ENCODE measurements around the gene RAB15.

Gene RAB15

DNA sequence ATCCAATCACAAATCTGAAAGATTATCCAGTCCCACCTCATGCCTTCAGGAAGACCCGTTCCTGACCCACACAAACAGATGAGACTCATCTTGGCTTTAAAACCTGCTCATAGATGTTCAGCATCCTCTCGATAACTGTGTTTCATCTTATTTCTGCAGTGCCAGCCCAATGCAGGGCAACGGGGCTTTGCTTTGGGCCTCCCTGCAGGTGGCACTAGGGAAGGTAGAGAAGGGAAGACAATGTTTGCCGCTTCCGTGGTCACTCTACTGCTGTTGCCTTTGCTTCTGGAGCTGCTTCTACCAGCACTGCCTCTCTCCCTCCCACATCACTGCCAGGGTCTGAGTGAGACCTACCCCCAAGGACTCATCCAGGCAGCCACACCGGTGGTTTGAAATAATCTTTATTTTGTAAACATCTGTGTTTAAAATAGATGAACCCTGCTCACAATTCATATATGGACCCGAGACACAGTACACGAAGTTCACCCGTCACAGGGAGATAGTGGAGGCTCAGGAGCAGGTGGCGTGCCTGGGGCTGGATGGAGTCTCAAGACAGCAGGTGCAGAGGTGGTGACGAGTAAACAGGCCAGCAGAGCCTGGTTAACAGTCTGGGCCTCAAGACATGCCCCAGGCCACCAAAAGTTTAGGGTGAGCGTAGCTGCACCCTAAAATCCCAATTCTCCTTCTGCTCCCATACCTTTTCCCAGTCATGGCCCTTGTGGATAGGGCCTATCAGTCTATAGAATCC lies 26.5 kb downstream of the RAB15 start:
- Histone ChIP-seq H3K4me1 (ENCODE audit: control insufficient read depth, insufficient read depth, low read length) (peaks cover 22% of the 10 kb centered on the region), H3K9me3 (ENCODE audit: control insufficient read depth, insufficient read depth, low read length) (no peaks in the 10 kb centered on the region), H3K4me3 (ENCODE audit: low read depth, low read length) (no peak overlapping the region), H3K9ac (ENCODE audit: low read depth, low read length) (no peak overlapping the region), H3K27ac (ENCODE audit: low read depth, low read length) (no peak overlapping the region), H3K27me3 (ENCODE audit: control insufficient read depth, insufficient read depth, low read length) (no peaks in the 10 kb centered on the region), H3K36me3 (ENCODE audit: control insufficient read depth, insufficient read depth, low read length) (peaks cover 37% of the 10 kb centered on the region)

DNA sequence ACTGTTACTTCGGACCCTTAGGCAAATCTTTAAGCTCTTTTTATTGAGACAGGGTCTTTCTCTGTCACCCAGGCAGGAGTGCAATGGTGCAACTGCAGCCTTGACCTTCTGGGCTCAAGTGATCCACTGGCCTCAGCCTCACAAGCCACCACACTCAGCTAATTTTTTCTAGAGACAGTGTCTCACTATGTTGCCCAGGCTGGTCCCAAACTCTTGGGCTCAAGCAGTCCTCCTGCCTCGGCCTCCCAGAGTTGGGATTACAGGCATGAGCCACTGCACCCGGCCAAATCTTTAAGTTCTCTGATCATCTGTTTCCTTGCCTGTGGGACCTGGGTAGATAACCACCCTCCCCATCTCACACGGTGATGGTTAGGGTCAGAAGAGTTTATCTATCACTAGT lies 27.3 kb downstream of the RAB15 start:
- H3K9me3 ChIP-seq (ENCODE audit: control insufficient read depth, insufficient read depth, low read length): no peaks in the 10 kb centered on the region
- no peak overlapping the region for H3K27ac ChIP-seq (ENCODE audit: low read depth, low read length)
- H3K9ac ChIP-seq (ENCODE audit: low read depth, low read length): no peak overlapping the region
- H3K27me3 ChIP-seq (ENCODE audit: control insufficient read depth, insufficient read depth, low read length): no peaks in the 10 kb centered on the region
- H3K4me3 ChIP-seq (ENCODE audit: low read depth, low read length): no peak overlapping the region
- H3K4me1 ChIP-seq (ENCODE audit: control insufficient read depth, insufficient read depth, low read length): peaks cover 22% of the 10 kb centered on the region
- peaks cover 33% of the 10 kb centered on the region for H3K36me3 ChIP-seq (ENCODE audit: control insufficient read depth, insufficient read depth, low read length)

DNA sequence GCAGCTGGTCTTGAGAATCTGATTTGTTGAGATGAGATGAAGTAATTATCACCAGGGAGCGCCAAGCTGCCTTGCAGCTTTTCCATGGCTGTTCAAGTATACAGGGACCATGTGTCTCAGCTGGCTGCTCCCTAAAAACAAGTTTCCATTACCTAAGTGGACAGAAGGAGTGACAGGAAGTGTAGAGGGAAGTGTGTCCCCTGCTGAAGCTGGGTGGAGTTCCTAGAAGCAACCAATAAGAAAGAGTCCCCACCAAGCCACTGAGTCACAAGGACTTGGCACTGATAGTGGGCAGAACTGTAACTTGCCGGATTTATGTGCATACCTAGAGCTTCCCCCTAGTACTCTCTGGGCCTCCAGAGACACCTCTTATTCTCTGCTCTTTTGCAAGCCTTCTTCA lies 28.1 kb downstream of the RAB15 start:
- H3K27ac ChIP-seq (ENCODE audit: low read depth, low read length): no peak overlapping the region

DNA sequence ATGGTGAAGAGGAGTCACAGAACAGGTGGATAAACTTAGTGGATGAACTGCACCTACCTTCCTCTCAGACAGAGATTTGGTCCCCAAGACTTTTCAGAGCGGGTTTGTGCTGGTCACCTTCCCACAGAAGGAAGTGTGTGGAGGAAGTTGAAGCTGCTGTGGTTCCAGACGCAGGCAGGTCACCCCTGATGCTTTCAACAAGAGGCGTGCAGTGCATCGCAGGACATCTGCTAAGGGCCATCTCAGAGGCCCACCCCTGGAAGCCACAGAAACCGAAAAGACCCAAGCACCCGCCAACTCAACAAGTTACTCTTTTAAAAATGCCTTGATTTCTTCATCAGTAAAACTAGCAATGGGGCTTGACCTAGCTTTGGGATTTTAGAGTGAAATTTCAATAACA lies 28.6 kb downstream of the RAB15 start:
- no peak overlapping the region for H3K9ac ChIP-seq (ENCODE audit: low read depth, low read length)
- H3K27ac ChIP-seq (ENCODE audit: low read depth, low read length): no peak overlapping the region
- H3K36me3 ChIP-seq (ENCODE audit: control insufficient read depth, insufficient read depth, low read length): peaks cover 23% of the 10 kb centered on the region

More for the DNA sequence above, 28.1 kb downstream of the RAB15 start:
- Histone ChIP-seq H3K9ac (ENCODE audit: low read depth, low read length) (no peak overlapping the region), H3K27me3 (ENCODE audit: control insufficient read depth, insufficient read depth, low read length) (no peaks in the 10 kb centered on the region), H3K9me3 (ENCODE audit: control insufficient read depth, insufficient read depth, low read length) (no peaks in the 10 kb centered on the region), H3K4me3 (ENCODE audit: low read depth, low read length) (no peak overlapping the region), H3K36me3 (ENCODE audit: control insufficient read depth, insufficient read depth, low read length) (peaks cover 28% of the 10 kb centered on the region), H3K4me1 (ENCODE audit: control insufficient read depth, insufficient read depth, low read length) (peaks cover 22% of the 10 kb centered on the region)

DNA sequence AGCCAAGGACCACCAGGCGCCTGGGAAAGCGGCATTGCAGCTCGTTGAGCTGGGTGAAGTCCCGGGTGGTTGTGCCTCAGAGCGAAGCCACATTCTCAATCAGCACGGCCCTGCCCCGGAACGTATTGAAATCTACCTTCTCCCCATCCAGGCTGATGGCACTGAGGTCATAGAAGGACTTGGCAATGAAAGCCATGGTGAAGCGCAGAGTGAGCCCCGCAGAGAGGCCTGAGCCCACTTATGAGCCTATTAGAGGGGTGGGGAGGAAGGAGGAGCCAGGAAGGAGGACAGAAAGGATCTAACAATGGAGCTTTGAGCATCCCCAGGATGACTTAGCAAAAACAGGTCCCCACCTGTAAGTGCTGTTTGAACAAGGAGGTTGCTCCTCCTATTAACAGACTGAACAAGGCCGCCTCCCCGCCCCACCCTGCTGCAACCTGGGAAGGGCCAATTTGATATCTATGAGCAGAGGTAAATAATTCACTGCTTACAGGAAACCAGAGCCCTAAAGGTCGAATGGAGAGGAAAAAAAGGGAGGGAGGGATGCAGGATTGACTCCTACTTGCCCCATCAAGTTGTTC lies 29.5 kb downstream of the RAB15 start, which contains the start of gene GPX2:
Gene GPX2 (minus strand): TSS at position 215 of the 581 bp plus-strand sequence. CDS start 19 bp downstream, at position 196.
- peaks cover 15% of the 10 kb centered on the region; the same call in 1 of the 2 replicates for H3K36me3 ChIP-seq (ENCODE audit: control insufficient read depth, insufficient read depth, low read length)

More for the DNA sequence above, 28.6 kb downstream of the RAB15 start:
- no peaks in the 10 kb centered on the region for H3K9me3 ChIP-seq (ENCODE audit: control insufficient read depth, insufficient read depth, low read length)
- H3K4me1 ChIP-seq (ENCODE audit: control insufficient read depth, insufficient read depth, low read length): peaks cover 22% of the 10 kb centered on the region
- H3K27me3 ChIP-seq (ENCODE audit: control insufficient read depth, insufficient read depth, low read length): no peaks in the 10 kb centered on the region
- H3K4me3 ChIP-seq (ENCODE audit: low read depth, low read length): no peak overlapping the region

DNA sequence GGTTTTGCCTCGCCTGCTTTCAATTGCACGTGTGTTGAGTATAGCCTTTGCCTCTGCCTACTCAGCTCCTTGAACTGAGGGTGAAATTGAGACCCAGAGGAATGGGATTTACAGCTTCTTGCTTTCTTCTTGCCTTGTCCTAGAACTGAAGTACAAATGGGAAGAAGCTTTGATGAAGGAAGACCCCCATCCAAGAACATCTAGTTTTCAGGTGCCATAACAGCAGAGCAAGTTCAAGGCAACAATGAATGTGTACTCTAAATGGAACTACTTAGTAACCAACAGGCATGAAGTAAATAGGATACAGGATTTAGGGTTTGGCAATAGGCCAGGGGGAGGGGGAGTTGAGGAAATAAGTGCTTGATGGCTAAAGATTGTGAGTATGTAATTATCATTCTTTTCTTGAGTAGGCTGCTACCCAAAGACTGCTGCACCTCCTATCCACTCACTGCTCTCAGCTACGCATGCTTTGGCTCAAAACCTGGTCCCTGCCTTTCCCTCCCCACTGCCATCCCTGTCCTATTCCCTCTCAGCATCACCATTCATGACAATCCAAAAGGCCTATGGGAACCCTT lies 31.7 kb downstream of the RAB15 start:
- H3K27me3 ChIP-seq (ENCODE audit: control insufficient read depth, insufficient read depth, low read length): no peaks in the 10 kb centered on the region
- no peak overlapping the region for H3K9ac ChIP-seq (ENCODE audit: low read depth, low read length)
- no peaks in the 10 kb centered on the region for H3K9me3 ChIP-seq (ENCODE audit: control insufficient read depth, insufficient read depth, low read length)
- H3K4me3 ChIP-seq (ENCODE audit: low read depth, low read length): no peak overlapping the region
- 0 out of 2 replicates have a peak, but pooled peaks cover 3% of the 10 kb centered on the region for H3K36me3 ChIP-seq (ENCODE audit: control insufficient read depth, insufficient read depth, low read length)
- no peak overlapping the region for H3K27ac ChIP-seq (ENCODE audit: low read depth, low read length)
- peaks cover 22% of the 10 kb centered on the region for H3K4me1 ChIP-seq (ENCODE audit: control insufficient read depth, insufficient read depth, low read length)

More for the DNA sequence above, 29.5 kb downstream of the RAB15 start, which contains the start of gene GPX2:
- Histone ChIP-seq H3K27ac (ENCODE audit: low read depth, low read length) (peak within 1 kb of the TSS; percentile 33), H3K4me1 (ENCODE audit: control insufficient read depth, insufficient read depth, low read length) (peaks cover 22% of the 10 kb centered on the region), H3K27me3 (ENCODE audit: control insufficient read depth, insufficient read depth, low read length) (no peaks in the 10 kb centered on the region), H3K9me3 (ENCODE audit: control insufficient read depth, insufficient read depth, low read length) (no peaks in the 10 kb centered on the region), H3K9ac (ENCODE audit: low read depth, low read length) (no peak within 1 kb of the TSS), H3K4me3 (ENCODE audit: low read depth, low read length) (no peak within 1 kb of the TSS)

DNA sequence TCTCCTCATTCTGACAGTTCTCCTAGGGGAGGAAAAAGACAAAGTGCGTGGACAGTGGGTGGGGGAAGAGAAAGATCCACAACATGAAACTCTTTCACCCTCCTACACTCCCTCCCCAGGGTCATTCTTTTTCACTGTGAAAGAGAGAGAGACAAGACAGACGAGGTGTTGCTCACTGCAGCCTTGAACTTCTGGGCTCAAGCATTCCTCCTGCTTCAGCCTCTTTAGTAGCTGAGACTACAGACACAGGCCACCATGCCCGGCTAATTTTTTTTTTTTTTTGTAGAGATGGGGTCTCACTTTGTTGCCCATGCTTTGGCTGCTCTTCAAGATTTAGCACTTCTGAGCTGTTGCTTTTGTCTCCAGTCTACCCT lies 32.3 kb downstream of the RAB15 start:
- Histone ChIP-seq H3K4me3 (ENCODE audit: low read depth, low read length) (no peak overlapping the region), H3K9ac (ENCODE audit: low read depth, low read length) (no peak overlapping the region), H3K27me3 (ENCODE audit: control insufficient read depth, insufficient read depth, low read length) (no peaks in the 10 kb centered on the region), H3K4me1 (ENCODE audit: control insufficient read depth, insufficient read depth, low read length) (peaks cover 22% of the 10 kb centered on the region), H3K36me3 (ENCODE audit: control insufficient read depth, insufficient read depth, low read length) (0 out of 2 replicates have a peak, but pooled peaks cover 3% of the 10 kb centered on the region), H3K27ac (ENCODE audit: low read depth, low read length) (no peak overlapping the region), H3K9me3 (ENCODE audit: control insufficient read depth, insufficient read depth, low read length) (no peaks in the 10 kb centered on the region)

DNA sequence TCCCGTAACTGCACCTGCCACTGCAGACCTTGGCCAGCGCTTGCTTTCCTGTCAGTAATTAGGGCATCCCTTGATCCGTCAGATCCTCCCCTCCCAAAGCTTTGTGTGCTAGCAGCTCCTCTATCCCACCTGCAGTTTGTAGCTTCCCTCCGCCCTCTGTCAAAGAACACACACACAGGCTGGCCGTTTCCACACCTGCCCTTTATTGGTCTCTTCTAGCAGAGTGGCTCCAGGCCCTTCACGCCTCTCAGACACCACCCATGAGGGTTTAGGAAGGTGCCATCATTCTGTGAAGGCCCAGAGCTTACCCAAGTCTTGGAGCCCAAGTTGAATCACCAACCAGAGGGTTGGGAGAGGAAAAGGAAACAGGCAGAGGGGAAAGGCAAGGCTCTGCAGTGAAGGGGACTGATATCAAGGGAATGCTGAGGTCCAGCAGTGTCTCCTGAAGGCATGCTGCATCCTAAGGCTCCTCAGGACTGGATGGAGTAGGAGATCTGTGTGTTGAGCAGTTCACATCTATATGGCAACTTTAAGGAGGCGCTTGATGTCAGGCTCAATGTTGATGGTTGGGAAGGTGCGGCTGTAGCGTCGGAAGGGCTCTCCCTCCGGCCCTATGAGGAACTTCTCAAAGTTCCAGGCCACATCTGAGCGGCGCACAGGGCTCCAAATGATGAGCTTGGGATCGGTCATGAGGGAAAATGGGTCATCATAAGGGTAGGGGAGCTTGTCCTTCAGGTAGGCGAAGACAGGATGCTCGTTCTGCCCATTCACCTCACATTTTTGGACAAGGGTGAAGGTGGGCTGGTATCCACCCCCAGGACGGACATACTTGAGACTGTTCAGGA lies 32.9 kb downstream of the RAB15 start:
- H3K27ac ChIP-seq (ENCODE audit: low read depth, low read length): no peak overlapping the region
- peaks cover 7% of the 10 kb centered on the region for H3K36me3 ChIP-seq (ENCODE audit: control insufficient read depth, insufficient read depth, low read length)
- H3K9ac ChIP-seq (ENCODE audit: low read depth, low read length): no peak overlapping the region
- peaks cover 20% of the 10 kb centered on the region for H3K4me1 ChIP-seq (ENCODE audit: control insufficient read depth, insufficient read depth, low read length)
- no peaks in the 10 kb centered on the region for H3K27me3 ChIP-seq (ENCODE audit: control insufficient read depth, insufficient read depth, low read length)
- H3K9me3 ChIP-seq (ENCODE audit: control insufficient read depth, insufficient read depth, low read length): no peaks in the 10 kb centered on the region
- H3K4me3 ChIP-seq (ENCODE audit: low read depth, low read length): no peak overlapping the region

DNA sequence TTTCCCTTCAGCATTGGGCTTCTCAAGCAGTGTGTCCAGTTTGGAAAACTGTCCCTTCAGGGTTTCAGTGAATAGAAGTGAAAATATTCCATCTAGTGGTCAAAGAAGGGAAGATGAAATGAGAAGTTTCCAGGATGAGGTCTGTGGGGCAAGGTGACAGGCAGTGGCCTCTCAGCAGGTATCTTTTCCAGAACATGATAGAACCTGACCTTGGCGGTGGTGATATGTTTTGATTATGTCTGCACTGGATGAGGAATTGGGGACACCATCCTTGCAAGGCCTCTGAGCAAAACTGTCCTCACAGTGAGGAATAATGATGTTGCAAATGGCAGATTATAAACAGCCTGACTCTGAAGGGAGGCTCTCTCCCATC lies 34.3 kb downstream of the RAB15 start:
- Histone ChIP-seq H3K36me3 (ENCODE audit: control insufficient read depth, insufficient read depth, low read length) (peaks cover 20% of the 10 kb centered on the region), H3K4me3 (ENCODE audit: low read depth, low read length) (no peak overlapping the region), H3K9me3 (ENCODE audit: control insufficient read depth, insufficient read depth, low read length) (no peaks in the 10 kb centered on the region), H3K4me1 (ENCODE audit: control insufficient read depth, insufficient read depth, low read length) (peaks cover 6% of the 10 kb centered on the region; the same call in 1 of the 2 replicates), H3K27me3 (ENCODE audit: control insufficient read depth, insufficient read depth, low read length) (no peaks in the 10 kb centered on the region), H3K27ac (ENCODE audit: low read depth, low read length) (no peak overlapping the region), H3K9ac (ENCODE audit: low read depth, low read length) (no peak overlapping the region)

DNA sequence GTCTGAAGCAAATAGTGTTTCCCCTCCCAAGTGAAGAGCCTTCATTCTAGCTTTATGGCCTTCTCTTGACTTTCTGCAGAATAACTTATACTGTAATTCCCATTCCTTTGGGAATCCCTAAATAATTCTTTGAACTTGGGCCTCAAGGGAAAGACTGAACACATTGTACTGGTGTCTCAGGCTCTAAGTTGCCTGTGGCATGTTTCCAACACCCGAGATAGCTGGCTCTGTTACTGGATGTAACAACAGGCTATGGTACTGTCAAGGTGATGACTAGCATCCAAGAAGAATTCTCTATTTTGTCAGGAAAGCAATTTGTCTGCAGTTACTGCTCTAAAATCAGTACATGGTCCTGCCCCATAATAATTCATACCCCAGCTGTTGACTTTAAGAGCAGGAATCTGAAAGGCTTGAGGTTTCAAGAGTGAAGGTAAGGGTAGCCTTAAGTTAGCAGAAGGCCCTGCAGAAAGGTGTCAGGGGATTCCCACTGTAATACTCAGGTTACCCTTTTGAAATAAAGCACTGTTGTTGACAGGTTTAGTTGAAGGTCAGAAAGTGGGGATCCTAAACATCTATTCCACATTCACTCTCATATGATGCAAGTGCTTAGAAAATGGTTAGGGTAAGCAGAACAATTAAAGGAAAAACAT lies 34.8 kb downstream of the RAB15 start:
- no peak overlapping the region for H3K27ac ChIP-seq (ENCODE audit: low read depth, low read length)
- no peak overlapping the region for H3K4me3 ChIP-seq (ENCODE audit: low read depth, low read length)
- no peaks in the 10 kb centered on the region for H3K27me3 ChIP-seq (ENCODE audit: control insufficient read depth, insufficient read depth, low read length)
- peaks cover 1% of the 10 kb centered on the region; the same call in 1 of the 2 replicates for H3K4me1 ChIP-seq (ENCODE audit: control insufficient read depth, insufficient read depth, low read length)
- no peaks in the 10 kb centered on the region for H3K9me3 ChIP-seq (ENCODE audit: control insufficient read depth, insufficient read depth, low read length)
- no peak overlapping the region for H3K9ac ChIP-seq (ENCODE audit: low read depth, low read length)
- H3K36me3 ChIP-seq (ENCODE audit: control insufficient read depth, insufficient read depth, low read length): peaks cover 25% of the 10 kb centered on the region

Measured in HUES48 (cell line).